ENCODE measurements around the gene MAML2. TPM values are rescaled to one million over a fixed set of nuclear protein-coding genes. Genes with fewer than 3 reads are reported as not detected.
A peak's percentile ranks its signal among the peaks of the same experiment; 100 is the strongest.

Gene MAML2
- total RNA-seq, 3 donors from 2014 or later = 45.6 to 82.8 (median 68.2) TPM

DNA sequence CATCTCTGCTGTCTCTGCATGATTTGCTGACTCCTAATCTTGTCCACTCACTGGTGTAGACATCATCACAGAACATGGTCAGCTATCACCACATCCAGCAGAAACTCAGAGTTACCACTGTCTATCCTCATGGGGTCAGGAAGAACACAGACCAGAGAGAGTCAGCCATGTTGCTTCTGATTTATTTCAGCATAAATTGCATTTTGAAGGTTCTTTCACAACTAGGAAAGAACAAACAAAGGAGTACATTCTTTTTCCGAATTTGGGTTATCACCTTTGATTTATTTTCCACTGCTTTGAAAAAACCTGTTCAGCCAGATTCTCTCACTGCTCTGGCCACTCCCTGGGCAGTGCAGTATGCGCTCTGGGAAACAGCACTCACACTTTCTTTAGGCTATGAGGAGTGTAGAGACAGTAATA is 247.1 kb downstream of the MAML2 start:
- intact Hi-C loops (cut with DNase I; ENCODE audit: low total_unique reads) = no loop called here
- TF ChIP-seq, protein P1, sequence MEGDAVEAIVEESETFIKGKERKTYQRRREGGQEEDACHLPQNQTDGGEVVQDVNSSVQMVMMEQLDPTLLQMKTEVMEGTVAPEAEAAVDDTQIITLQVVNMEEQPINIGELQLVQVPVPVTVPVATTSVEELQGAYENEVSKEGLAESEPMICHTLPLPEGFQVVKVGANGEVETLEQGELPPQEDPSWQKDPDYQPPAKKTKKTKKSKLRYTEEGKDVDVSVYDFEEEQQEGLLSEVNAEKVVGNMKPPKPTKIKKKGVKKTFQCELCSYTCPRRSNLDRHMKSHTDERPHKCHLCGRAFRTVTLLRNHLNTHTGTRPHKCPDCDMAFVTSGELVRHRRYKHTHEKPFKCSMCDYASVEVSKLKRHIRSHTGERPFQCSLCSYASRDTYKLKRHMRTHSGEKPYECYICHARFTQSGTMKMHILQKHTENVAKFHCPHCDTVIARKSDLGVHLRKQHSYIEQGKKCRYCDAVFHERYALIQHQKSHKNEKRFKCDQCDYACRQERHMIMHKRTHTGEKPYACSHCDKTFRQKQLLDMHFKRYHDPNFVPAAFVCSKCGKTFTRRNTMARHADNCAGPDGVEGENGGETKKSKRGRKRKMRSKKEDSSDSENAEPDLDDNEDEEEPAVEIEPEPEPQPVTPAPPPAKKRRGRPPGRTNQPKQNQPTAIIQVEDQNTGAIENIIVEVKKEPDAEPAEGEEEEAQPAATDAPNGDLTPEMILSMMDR (IDR thresholded peaks at IDR 0.05) = no peak
- TF ChIP-seq POLR2AphosphoS5 (IDR thresholded peaks at IDR 0.05) (peak in 2 of 3 donors; percentile 51 to 67), POLR2A (IDR thresholded peaks at IDR 0.05) (no peak)
- H3K27ac ChIP-seq = peak overlapping the region; percentile 95
- peaks cover 15 to 43% of the 10 kb centered on the region in 2 donors for H3K4me1 ChIP-seq
- peak in 1 of 2 donors; percentile 70 for DNase-seq (ENCODE audit: low spot score in 2 of 2)
- H3K4me3 ChIP-seq = no peak overlapping the region
- no peaks in the 10 kb centered on the region for H3K36me3 ChIP-seq
- H3K27me3 ChIP-seq = no peaks in the 10 kb centered on the region
- H3K9me3 ChIP-seq = no peaks in the 10 kb centered on the region

DNA sequence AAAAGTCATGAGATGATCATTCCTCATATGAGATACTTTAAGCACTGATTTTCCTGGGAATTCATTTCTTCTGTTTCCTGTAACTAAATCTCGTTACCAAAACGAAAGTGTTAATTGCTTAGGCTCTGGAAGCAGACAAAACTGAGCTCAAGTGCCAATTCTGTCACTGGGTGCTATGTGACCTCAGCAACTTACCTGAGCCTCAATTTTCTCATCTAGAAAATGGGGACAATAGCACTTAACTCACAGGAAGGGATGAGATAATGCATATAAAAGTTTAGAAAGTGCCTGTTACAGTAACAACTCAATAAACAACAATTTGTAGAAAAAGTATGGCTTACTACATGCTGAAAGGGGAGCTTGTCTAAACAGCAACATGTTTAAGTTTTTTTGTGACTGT is 248.8 kb downstream of the MAML2 start:
- intact Hi-C loops (cut with DNase I; ENCODE audit: low total_unique reads) = no loop called here
- Histone ChIP-seq H3K9me3 (no peaks in the 10 kb centered on the region), H3K4me1 (peaks cover 15 to 35% of the 10 kb centered on the region in 2 donors), H3K27me3 (no peaks in the 10 kb centered on the region), H3K36me3 (no peaks in the 10 kb centered on the region), H3K27ac (peak overlapping the region; percentile 95), H3K4me3 (no peak overlapping the region)
- no peak for DNase-seq (ENCODE audit: low spot score in 2 of 2)
- no peak for TF ChIP-seq POLR2A (IDR thresholded peaks at IDR 0.05)
- no peak for TF ChIP-seq POLR2AphosphoS5 (IDR thresholded peaks at IDR 0.05)
- TF ChIP-seq, protein P1 (IDR thresholded peaks at IDR 0.05) = no peak

DNA sequence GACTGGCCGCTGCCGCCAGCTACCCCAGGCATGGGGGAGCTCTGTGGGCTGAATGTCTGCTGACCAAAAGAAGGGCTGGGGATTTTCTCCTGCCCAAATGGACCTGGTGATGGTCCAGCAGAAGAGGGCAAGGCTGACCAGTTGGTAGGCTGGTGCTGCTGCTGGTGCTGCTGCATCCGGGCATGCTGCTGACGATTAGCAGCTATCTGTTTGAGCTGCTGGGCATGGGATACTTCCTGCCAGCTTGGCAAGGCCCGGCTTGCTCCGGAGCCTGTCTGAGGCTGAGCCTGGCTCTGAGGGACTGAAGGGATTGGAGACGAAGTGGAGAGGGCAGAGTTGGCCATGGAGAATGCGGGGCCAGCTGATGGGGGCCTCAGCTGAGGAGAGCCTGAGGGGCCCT is 250.5 kb downstream of the MAML2 start:
- Histone ChIP-seq H3K27ac (peak overlapping the region; percentile 74 to 95), H3K4me1 (peaks cover 3 to 22% of the 10 kb centered on the region in 2 donors), H3K36me3 (no peaks in the 10 kb centered on the region), H3K4me3 (no peak overlapping the region), H3K9me3 (no peaks in the 10 kb centered on the region), H3K27me3 (no peaks in the 10 kb centered on the region)
- TF ChIP-seq POLR2A (IDR thresholded peaks at IDR 0.05) = no peak
- intact Hi-C loops (cut with DNase I; ENCODE audit: low total_unique reads) = no loop called here
- no peak for DNase-seq (ENCODE audit: low spot score in 2 of 2)

DNA sequence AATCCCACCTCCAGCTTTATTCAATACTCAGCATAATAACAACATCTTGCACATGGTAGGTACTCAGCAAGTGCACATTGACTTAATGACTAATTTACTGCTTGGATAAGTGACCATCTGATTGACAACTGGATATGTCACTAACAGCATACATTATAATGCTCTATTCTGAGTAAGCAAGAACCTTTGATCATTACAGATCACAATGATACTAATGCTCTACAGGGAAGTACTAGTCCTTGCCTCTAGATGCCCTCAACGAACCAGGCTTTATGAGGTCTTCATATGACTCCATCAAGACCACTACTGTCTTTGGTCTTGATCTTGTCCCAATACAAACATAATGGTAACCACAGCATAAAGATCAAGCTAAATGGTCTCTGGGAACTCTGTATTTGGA is 251.5 kb downstream of the MAML2 start:
- Histone ChIP-seq H3K4me3 (no peak overlapping the region), H3K4me1 (peaks cover 3 to 12% of the 10 kb centered on the region in 2 donors), H3K27ac (peak overlapping the region; percentile 74 to 95), H3K9me3 (no peaks in the 10 kb centered on the region), H3K36me3 (no peaks in the 10 kb centered on the region), H3K27me3 (no peaks in the 10 kb centered on the region)
- TF ChIP-seq POLR2AphosphoS5 (IDR thresholded peaks at IDR 0.05) = no peak
- intact Hi-C loops (cut with DNase I; ENCODE audit: low total_unique reads) = no loop called here
- no peak for DNase-seq (ENCODE audit: low spot score in 2 of 2)

DNA sequence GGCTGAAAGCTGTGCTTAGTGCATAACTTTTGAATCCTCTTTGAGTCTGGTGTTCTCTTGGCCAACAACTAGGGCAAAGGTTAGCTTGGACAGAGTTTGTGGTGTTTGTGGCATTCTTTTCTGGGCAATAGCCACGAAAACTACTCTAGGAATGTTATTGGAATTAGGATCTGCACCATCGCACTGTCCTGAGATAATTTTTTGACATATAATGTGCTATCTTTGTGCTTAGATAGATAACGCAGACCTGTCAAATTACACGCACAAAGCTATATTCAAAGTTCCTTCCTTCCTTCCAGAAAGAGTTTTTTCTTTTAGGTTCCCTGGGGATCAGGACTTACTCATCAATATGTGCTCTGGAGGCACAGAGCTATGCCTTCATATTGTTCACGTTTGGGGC is 252.3 kb downstream of the MAML2 start:
- intact Hi-C loops (cut with DNase I; ENCODE audit: low total_unique reads) = no loop called here
- Histone ChIP-seq H3K4me3 (no peak overlapping the region), H3K36me3 (no peaks in the 10 kb centered on the region), H3K27ac (peak overlapping the region; percentile 74 to 95), H3K27me3 (no peaks in the 10 kb centered on the region), H3K9me3 (no peaks in the 10 kb centered on the region), H3K4me1 (peaks cover 3 to 7% of the 10 kb centered on the region in 2 donors)
- TF ChIP-seq, protein P1 (IDR thresholded peaks at IDR 0.05) = no peak
- peak in 1 of 3 donors; percentile 9 for TF ChIP-seq POLR2AphosphoS5 (IDR thresholded peaks at IDR 0.05)
- no peak for DNase-seq (ENCODE audit: low spot score in 2 of 2)

DNA sequence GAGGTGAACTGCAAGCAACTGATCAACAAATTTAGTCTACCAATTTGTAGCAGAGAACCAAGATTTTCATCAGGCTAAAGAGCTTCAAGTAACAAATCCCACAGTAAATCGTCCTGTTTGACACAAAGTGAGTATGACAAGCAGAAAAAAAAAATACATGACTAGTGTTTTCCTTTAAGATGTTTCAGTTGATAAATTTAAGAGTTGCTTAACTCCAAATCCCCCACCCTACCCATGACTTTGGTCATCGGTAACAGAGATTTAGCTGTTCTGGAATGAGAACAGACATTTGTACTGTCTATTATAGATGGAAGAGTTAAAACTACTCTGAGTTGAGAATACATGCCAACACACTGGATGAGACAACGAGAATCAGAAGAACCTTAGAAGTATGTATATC is 254.1 kb downstream of the MAML2 start:
- no peak for TF ChIP-seq POLR2AphosphoS5 (IDR thresholded peaks at IDR 0.05)
- no peak for TF ChIP-seq POLR2A (IDR thresholded peaks at IDR 0.05)
- TF ChIP-seq, protein P1 (IDR thresholded peaks at IDR 0.05) = no peak
- Histone ChIP-seq H3K27ac (peak overlapping the region; percentile 40 to 95), H3K27me3 (no peaks in the 10 kb centered on the region), H3K9me3 (no peaks in the 10 kb centered on the region), H3K4me3 (no peak overlapping the region), H3K36me3 (no peaks in the 10 kb centered on the region), H3K4me1 (no peaks in the 10 kb centered on the region)
- intact Hi-C loops (cut with DNase I; ENCODE audit: low total_unique reads) = no loop called here
- no peak for DNase-seq (ENCODE audit: low spot score in 2 of 2)
